ENCODE measurements around the gene ATP6V0D1.

DNA sequence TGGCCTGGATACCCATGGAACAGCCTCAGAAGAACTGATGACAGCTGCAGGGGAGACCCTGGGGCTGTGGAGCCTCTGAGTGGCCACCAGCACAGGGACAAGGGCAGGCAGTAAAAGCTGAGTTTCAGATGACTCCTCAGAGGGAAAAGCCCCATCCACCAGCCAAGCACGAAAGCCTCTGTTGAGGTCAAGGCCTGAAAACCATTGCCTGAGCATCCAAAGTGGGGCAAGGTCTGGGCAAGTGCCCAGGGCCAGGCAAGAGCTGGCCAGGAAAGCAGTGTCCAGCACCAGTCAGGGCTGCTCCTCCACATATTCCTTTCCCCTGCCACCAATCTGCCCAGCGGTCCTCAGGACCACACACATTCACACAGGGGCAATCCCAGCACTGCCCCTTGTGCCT, 16.4 kb downstream of the ATP6V0D1 start:
- no peak for TF ChIP-seq EZH2 (IDR thresholded peaks at IDR 0.05)
- TF ChIP-seq POLR2AphosphoS5 (IDR thresholded peaks at IDR 0.05; ENCODE audit: borderline replicate concordance, low read depth, low read length), result no peak
- TF ChIP-seq FOXP2 (optimal IDR thresholded peaks at IDR 0.05; ENCODE audit: control extremely low read depth, extremely low read length, insufficient read depth), result no peak
